Measurements from ENCODE around the gene LRRC32.

- TF ChIP-seq, protein P1, sequence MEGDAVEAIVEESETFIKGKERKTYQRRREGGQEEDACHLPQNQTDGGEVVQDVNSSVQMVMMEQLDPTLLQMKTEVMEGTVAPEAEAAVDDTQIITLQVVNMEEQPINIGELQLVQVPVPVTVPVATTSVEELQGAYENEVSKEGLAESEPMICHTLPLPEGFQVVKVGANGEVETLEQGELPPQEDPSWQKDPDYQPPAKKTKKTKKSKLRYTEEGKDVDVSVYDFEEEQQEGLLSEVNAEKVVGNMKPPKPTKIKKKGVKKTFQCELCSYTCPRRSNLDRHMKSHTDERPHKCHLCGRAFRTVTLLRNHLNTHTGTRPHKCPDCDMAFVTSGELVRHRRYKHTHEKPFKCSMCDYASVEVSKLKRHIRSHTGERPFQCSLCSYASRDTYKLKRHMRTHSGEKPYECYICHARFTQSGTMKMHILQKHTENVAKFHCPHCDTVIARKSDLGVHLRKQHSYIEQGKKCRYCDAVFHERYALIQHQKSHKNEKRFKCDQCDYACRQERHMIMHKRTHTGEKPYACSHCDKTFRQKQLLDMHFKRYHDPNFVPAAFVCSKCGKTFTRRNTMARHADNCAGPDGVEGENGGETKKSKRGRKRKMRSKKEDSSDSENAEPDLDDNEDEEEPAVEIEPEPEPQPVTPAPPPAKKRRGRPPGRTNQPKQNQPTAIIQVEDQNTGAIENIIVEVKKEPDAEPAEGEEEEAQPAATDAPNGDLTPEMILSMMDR (optimal IDR thresholded peaks at IDR 0.05 in 1 of 3, IDR thresholded peaks at IDR 0.05 in 1 of 3, conservative IDR thresholded peaks at IDR 0.05 in 1 of 3; ENCODE audit: extremely low read depth in 1 of 3, insufficient read depth in 2 of 3, low read length in 3 of 3), result no peak
- no peak for TF ChIP-seq EZH2 (IDR thresholded peaks at IDR 0.05; ENCODE audit: low read length)
These were observed 15.9 kb upstream of the LRRC32 start for GRCh38 chr11:76686261-76687079.

All from keratinocyte (primary cell).